ENCODE results near the gene ASB3.
A peak's percentile ranks its signal among the peaks of the same experiment; 100 is the strongest.
"Not testable (repeated sequence)": the region's sequence is repeated elsewhere in the genome, so short reads cannot be mapped to it uniquely, and the experiment has no call there.

ASB3 gene

DNA sequence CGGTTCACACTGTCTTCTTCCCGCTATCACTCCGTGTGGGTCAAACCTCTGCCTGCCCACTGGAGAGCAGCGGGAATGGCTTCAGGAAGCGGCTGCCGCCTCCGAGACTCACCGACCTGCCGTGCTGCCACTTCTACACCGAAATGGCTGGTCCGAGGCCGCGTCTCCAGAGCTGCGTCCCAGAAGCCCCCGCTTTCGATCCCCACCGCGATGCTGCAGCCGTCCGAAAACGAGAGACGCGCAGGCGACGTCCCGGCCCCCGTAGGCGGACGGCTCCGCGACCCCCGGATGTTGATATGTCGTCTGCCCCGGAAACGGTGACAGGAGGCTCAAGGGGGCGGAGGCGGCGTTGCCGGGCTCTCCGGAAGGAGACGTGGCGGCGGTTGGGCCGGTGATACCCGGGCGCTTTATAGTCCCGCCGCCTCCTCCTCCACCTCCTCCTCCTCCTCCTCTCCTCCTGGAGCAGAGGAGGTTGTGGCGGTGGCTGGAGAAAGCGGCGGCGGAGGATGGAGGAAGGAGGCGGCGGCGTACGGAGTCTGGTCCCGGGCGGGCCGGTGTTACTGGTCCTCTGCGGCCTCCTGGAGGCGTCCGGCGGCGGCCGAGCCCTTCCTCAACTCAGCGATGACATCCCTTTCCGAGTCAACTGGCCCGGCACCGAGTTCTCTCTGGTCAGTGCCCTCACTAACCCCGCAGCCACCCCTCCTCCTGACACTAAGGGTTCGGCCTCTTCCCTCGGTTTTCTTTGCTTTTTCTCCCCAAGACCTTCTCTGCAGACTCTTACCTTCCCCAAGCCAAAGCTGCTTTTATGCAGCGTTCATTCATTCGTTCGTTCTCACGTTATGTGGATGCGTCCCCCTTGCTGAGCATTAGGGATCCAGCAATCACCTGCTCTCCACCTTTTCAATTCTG lies at the start of gene ASB3, which contains the start of gene ERLEC1:
ASB3 (minus strand) TSS at position 249 of the 909 bp plus-strand sequence. CDS start 21,381 bp downstream, outside the sequence.
ERLEC1 (plus strand) TSS at position 340 of the 909 bp plus-strand sequence; CDS start at position 507, 167 bp downstream.
- TF ChIP-seq, protein P1, sequence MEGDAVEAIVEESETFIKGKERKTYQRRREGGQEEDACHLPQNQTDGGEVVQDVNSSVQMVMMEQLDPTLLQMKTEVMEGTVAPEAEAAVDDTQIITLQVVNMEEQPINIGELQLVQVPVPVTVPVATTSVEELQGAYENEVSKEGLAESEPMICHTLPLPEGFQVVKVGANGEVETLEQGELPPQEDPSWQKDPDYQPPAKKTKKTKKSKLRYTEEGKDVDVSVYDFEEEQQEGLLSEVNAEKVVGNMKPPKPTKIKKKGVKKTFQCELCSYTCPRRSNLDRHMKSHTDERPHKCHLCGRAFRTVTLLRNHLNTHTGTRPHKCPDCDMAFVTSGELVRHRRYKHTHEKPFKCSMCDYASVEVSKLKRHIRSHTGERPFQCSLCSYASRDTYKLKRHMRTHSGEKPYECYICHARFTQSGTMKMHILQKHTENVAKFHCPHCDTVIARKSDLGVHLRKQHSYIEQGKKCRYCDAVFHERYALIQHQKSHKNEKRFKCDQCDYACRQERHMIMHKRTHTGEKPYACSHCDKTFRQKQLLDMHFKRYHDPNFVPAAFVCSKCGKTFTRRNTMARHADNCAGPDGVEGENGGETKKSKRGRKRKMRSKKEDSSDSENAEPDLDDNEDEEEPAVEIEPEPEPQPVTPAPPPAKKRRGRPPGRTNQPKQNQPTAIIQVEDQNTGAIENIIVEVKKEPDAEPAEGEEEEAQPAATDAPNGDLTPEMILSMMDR (IDR thresholded peaks at IDR 0.05; ENCODE audit: low read depth, low read length), result no peak
- peak; percentile 81 to 86 for DNase-seq (ENCODE audit: low read depth in 2 of 2)
- peak within 1 kb of the TSS; percentile 83 to 96 for H3K4me3 ChIP-seq (replicated peaks in 1 of 2; ENCODE audit: low read depth in 2 of 2, low read length in 2 of 2)

- not testable (repeated sequence) for DNase-seq (ENCODE audit: low read depth in 2 of 2); H3K4me3 ChIP-seq (replicated peaks in 1 of 2; ENCODE audit: low read depth in 2 of 2, low read length in 2 of 2)
These were observed 43.2 kb upstream of the ASB3 start for GRCh38 chr2:53829980-53830290.

- no peak overlapping the region for H3K4me3 ChIP-seq (replicated peaks in 1 of 2; ENCODE audit: low read depth in 2 of 2, low read length in 2 of 2)
- DNase-seq (ENCODE audit: low read depth in 2 of 2), result no peak
- TF ChIP-seq, protein P1 (IDR thresholded peaks at IDR 0.05; ENCODE audit: low read depth, low read length), result no peak
These were observed 42.7 kb upstream of the ASB3 start for GRCh38 chr2:53829273-53829979.

- DNase-seq (ENCODE audit: low read depth in 2 of 2), result no peak
- no peak overlapping the region for H3K4me3 ChIP-seq (replicated peaks in 1 of 2; ENCODE audit: low read depth in 2 of 2, low read length in 2 of 2)
- TF ChIP-seq, protein P1 (IDR thresholded peaks at IDR 0.05; ENCODE audit: low read depth, low read length), result no peak
These were observed 41.6 kb upstream of the ASB3 start for GRCh38 chr2:53828331-53828730.

DNA sequence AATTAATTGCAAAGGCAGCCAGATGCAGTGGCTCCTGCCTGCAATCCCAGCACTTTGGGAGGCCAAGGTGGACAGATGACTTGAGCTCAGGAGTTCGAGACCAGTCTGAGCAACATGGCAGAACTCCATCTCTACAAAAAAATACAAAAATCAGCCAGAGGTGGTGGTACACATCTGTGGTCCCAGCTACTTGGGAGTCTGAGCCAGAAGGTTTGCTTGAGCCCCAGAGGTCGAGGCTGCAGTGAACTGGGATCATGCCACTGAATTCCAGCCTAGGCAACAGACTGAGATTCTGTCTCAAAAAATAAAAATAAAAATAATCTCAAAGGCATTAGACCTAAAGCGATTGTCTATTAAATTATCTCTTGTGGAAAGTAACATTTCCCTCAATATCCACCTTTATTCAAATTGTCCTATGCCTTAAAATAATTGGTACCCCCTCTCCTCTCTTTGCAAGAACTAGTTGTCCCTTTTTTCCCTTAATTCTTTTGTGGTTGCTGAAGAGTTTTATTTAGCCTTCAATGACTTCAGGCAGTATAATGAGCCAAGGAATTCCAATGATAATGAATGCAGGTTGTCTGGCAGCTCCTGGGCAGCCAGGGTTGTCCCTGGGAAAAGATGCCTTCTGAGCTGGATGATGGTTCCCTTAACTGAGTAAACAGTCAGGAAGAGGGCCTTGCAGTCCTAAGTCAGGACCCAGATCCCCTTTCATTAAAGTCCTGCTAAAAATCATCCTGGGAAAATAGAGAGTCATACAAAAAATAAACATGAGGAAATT lies 40.8 kb upstream of the ASB3 start:
- TF ChIP-seq, protein P1 (IDR thresholded peaks at IDR 0.05; ENCODE audit: low read depth, low read length), result no peak
- DNase-seq (ENCODE audit: low read depth in 2 of 2), result no peak
- H3K4me3 ChIP-seq (replicated peaks in 1 of 2; ENCODE audit: low read depth in 2 of 2, low read length in 2 of 2), result no peak overlapping the region

GRCh38 chr2:53826587-53827397 lies 40.0 kb upstream of the ASB3 start:
- TF ChIP-seq, protein P1 (IDR thresholded peaks at IDR 0.05; ENCODE audit: low read depth, low read length), result no peak
- peak; percentile 19 to 50 for DNase-seq (ENCODE audit: low read depth in 2 of 2)
- H3K4me3 ChIP-seq (replicated peaks in 1 of 2; ENCODE audit: low read depth in 2 of 2, low read length in 2 of 2), result no peak overlapping the region

Data from cardiac fibroblast (primary cell).